ENCODE results near the gene RBFOX1.

The RBFOX1 gene

GRCh38 chr16:7716660-7717550 lies 384.3 kb downstream of the RBFOX1 start:
- no peak for DNase-seq

- DNase-seq: no peak
Measured at GRCh38 chr16:7722761-7723160, 390.1 kb downstream of the RBFOX1 start.

- DNase-seq: no peak
Measured at GRCh38 chr16:7731141-7731540, 398.5 kb downstream of the RBFOX1 start.

- DNase-seq: no peak
Measured at GRCh38 chr16:7736138-7736665, 403.6 kb downstream of the RBFOX1 start.

- no peak for DNase-seq
Measured at GRCh38 chr16:7742626-7743025, 410.0 kb downstream of the RBFOX1 start.

- no peak for DNase-seq
Measured at GRCh38 chr16:7744546-7745264, 412.1 kb downstream of the RBFOX1 start.

- DNase-seq: no peak
Measured at GRCh38 chr16:7745276-7745675, 412.6 kb downstream of the RBFOX1 start.

- DNase-seq: no peak
Measured at GRCh38 chr16:7746941-7747340, 414.3 kb downstream of the RBFOX1 start.

GRCh38 chr16:7748522-7748921 lies 415.9 kb downstream of the RBFOX1 start:
- DNase-seq: no peak

- no peak for DNase-seq
Measured at GRCh38 chr16:7755347-7755882, 422.8 kb downstream of the RBFOX1 start.
